GM23338 (cell line): ENCODE results near the gene RPL10. TPM values are rescaled to one million over a fixed set of nuclear protein-coding genes. Genes with fewer than 3 reads are reported as not detected.

Experiments used
- CREB1 ChIP-seq: fragments of 250-450 bp; sonication (Bioruptor Pico); IDR thresholded peaks from 2 replicates; pipeline ENCODE4 v1.5.0; 2020; ENCODE audit warnings: low read depth, mild to moderate bottlenecking, moderate library complexity
- CTCF ChIP-seq, 2 experiments: fragments of 200-600 bp in 1 of 2; sonication (generic) in 1 of 2; conservative IDR thresholded peaks; 2 replicates each; pipeline versions ENCODE4 v1.5.1 to v1.6.1; 2016 to 2017; ENCODE audit warnings: antibody characterized with exemption in 2 of 2, low read depth in 2 of 2, mild to moderate bottlenecking in 2 of 2, moderate library complexity in 1 of 2
- EZH2 ChIP-seq: fragments of 200-600 bp; sonication (generic); IDR thresholded peaks from one replicate; pipeline ENCODE4 v1.8.0; 2017; ENCODE audit warnings: antibody characterized with exemption, mild to moderate bottlenecking, low read depth; ENCODE audit not compliant: unreplicated experiment
- JUNB ChIP-seq: IDR thresholded peaks from one replicate; pipeline ENCODE4 v1.6.1; 2016; ENCODE audit warnings: antibody characterized with exemption; ENCODE audit not compliant: unreplicated experiment
- NANOG ChIP-seq: IDR thresholded peaks from 2 replicates; pipeline ENCODE4 v1.6.1; 2016; ENCODE audit warnings: antibody characterized with exemption, borderline replicate concordance
- POLR2AphosphoS5 ChIP-seq: IDR thresholded peaks from 2 replicates; pipeline ENCODE4 v1.6.1; 2016; ENCODE audit warnings: antibody characterized with exemption, low read depth
- STAT1 ChIP-seq: IDR thresholded peaks from one replicate; pipeline ENCODE4 v1.6.1; 2016; ENCODE audit warnings: antibody characterized with exemption; ENCODE audit not compliant: unreplicated experiment
- ZNF114 ChIP-seq: fragments of 250-450 bp; sonication (Bioruptor Pico); IDR thresholded peaks from 2 replicates; pipeline ENCODE4 v1.5.0; 2020; ENCODE audit warnings: mild to moderate bottlenecking, moderate library complexity
- ZNF331 ChIP-seq: fragments of 250-450 bp; sonication (Bioruptor Pico); IDR thresholded peaks from 2 replicates; pipeline ENCODE4 v1.5.0; 2020; ENCODE audit warnings: low read depth, mild to moderate bottlenecking, moderate library complexity
- ZNF462 ChIP-seq: fragments of 250-450 bp; sonication (Bioruptor Pico); IDR thresholded peaks from 2 replicates; pipeline ENCODE4 v1.5.0; 2020; ENCODE audit warnings: mild to moderate bottlenecking, moderate library complexity
- microRNA-seq: library from miRNA; unstranded; fragments of <30 nt; microRNA quantifications from one replicate; pipeline ENCODE4, GENCODE V29; 2017
- polyA plus RNA-seq: library from polyadenylated mRNA; unstranded; fragments of >200 nt; fragmentation: Nextera tagmentation; extraction: Ambion mirVana; gene quantifications from 2 replicates; pipeline ENCODE4 v1.2.1, GENCODE V29; 2016
- small RNA-seq: library from RNA; depleted of rRNA; stranded (forward); fragments of <200 nt; gene quantifications from one replicate; pipeline ENCODE3, GENCODE V24; 2014; ENCODE audit warnings: low replicate concordance
- total RNA-seq: library from RNA; depleted of rRNA; stranded (reverse); fragments of >200 nt; shearing (Covaris generic); gene quantifications from 2 replicates; pipeline ENCODE4 v1.2.3, GENCODE V29; 2014; rRNA removed
- TF ChIP-seq, protein P1 (sequence below): IDR thresholded peaks from one replicate; pipeline ENCODE4 v1.6.1; 2018; ENCODE audit warnings: antibody characterized with exemption; ENCODE audit not compliant: unreplicated experiment

RPL10 gene
- total and polyA plus RNA-seq, 2 experiments from 2014 or later = 1,696 to 4,929 TPM

- no peak for TF ChIP-seq ZNF462 (CRISPR knock-in tag)
- TF ChIP-seq ZNF114 = no peak
- TF ChIP-seq ZNF331 = no peak
- TF ChIP-seq NANOG = no peak
- TF ChIP-seq EZH2 = no peak
- no peak for TF ChIP-seq POLR2AphosphoS5
- no peak for TF ChIP-seq STAT1
- TF ChIP-seq JUNB = no peak
- no peak for TF ChIP-seq CTCF (conservative IDR thresholded peaks at IDR 0.05; ENCODE audit: low read depth in 2 of 2)
- TF ChIP-seq CREB1 (CRISPR knock-in tag) = no peak
- TF ChIP-seq, protein P1, sequence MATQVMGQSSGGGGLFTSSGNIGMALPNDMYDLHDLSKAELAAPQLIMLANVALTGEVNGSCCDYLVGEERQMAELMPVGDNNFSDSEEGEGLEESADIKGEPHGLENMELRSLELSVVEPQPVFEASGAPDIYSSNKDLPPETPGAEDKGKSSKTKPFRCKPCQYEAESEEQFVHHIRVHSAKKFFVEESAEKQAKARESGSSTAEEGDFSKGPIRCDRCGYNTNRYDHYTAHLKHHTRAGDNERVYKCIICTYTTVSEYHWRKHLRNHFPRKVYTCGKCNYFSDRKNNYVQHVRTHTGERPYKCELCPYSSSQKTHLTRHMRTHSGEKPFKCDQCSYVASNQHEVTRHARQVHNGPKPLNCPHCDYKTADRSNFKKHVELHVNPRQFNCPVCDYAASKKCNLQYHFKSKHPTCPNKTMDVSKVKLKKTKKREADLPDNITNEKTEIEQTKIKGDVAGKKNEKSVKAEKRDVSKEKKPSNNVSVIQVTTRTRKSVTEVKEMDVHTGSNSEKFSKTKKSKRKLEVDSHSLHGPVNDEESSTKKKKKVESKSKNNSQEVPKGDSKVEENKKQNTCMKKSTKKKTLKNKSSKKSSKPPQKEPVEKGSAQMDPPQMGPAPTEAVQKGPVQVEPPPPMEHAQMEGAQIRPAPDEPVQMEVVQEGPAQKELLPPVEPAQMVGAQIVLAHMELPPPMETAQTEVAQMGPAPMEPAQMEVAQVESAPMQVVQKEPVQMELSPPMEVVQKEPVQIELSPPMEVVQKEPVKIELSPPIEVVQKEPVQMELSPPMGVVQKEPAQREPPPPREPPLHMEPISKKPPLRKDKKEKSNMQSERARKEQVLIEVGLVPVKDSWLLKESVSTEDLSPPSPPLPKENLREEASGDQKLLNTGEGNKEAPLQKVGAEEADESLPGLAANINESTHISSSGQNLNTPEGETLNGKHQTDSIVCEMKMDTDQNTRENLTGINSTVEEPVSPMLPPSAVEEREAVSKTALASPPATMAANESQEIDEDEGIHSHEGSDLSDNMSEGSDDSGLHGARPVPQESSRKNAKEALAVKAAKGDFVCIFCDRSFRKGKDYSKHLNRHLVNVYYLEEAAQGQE = no peak
These were observed 52.1 kb downstream of the RPL10 start (continued) for GRCh38 chrX:154450312-154450711.

Small RNAs within 50 kb of the gene (microRNA-seq; reads per million reads assigned to microRNA genes)
- not detected for gene MIR6858

Small RNAs within 50 kb of the gene (small RNA-seq; reads per million reads assigned to genes)
- gene MIR6858 (not detected), gene SNORA70 (not detected)

Other genes with a start within 250 kb of the RPL10 start
- not detected in 2 replicates for gene OPN1MW, start 215.8 kb upstream of the RPL10 start, total RNA-seq
- not detected in 2 replicates for gene OPN1MW, start 215.8 kb upstream of the RPL10 start, polyA plus RNA-seq
- gene OPN1MW2, start 178.6 kb upstream of the RPL10 start, total RNA-seq = not detected in 2 replicates
- gene OPN1MW2, start 178.6 kb upstream of the RPL10 start, polyA plus RNA-seq = not detected in 2 replicates
- gene OPN1MW3, start 140.8 kb upstream of the RPL10 start, total RNA-seq = not detected in 2 replicates
- not detected in 2 replicates for gene OPN1MW3, start 140.8 kb upstream of the RPL10 start, polyA plus RNA-seq
- gene TEX28, start 103.3 kb upstream of the RPL10 start, total RNA-seq = not detected in 2 replicates
- not detected in 2 replicates for gene TEX28, start 103.3 kb upstream of the RPL10 start, polyA plus RNA-seq
- not detected in 2 replicates for gene TKTL1, start 102.6 kb upstream of the RPL10 start, total RNA-seq
- gene TKTL1, start 102.6 kb upstream of the RPL10 start, polyA plus RNA-seq = not detected in 2 replicates
- gene FLNA, start 23.7 kb upstream of the RPL10 start, total RNA-seq = 1,228 and 1,445 TPM in 2 replicates
- 579 and 629 TPM in 2 replicates for gene FLNA, start 23.7 kb upstream of the RPL10 start, polyA plus RNA-seq
- gene EMD, start 19.1 kb upstream of the RPL10 start, total RNA-seq = 76.0 and 78.6 TPM in 2 replicates
- 74.2 and 78.3 TPM in 2 replicates for gene EMD, start 19.1 kb upstream of the RPL10 start, polyA plus RNA-seq
- gene DNASE1L1, start 10.9 kb downstream of the RPL10 start, total RNA-seq = 16.0 and 16.1 TPM in 2 replicates
- gene DNASE1L1, start 10.9 kb downstream of the RPL10 start, polyA plus RNA-seq = 3.3 and 4.1 TPM in 2 replicates
- 36.0 and 43.3 TPM in 2 replicates for gene TAFAZZIN, start 13.2 kb downstream of the RPL10 start, total RNA-seq
- 24.1 and 26.1 TPM in 2 replicates for gene TAFAZZIN, start 13.2 kb downstream of the RPL10 start, polyA plus RNA-seq
- 52.1 and 53.4 TPM in 2 replicates for gene ATP6AP1, start 30.3 kb downstream of the RPL10 start, total RNA-seq
- gene ATP6AP1, start 30.3 kb downstream of the RPL10 start, polyA plus RNA-seq = 37.7 and 39.4 TPM in 2 replicates
- 95.9 and 96.1 TPM in 2 replicates for gene GDI1, start 38.8 kb downstream of the RPL10 start, total RNA-seq
- gene GDI1, start 38.8 kb downstream of the RPL10 start, polyA plus RNA-seq = 48.5 and 49.1 TPM in 2 replicates
- 20.9 and 23.9 TPM in 2 replicates for gene FAM50A, start 45.8 kb downstream of the RPL10 start, total RNA-seq
- gene FAM50A, start 45.8 kb downstream of the RPL10 start, polyA plus RNA-seq = 77.6 and 91.3 TPM in 2 replicates
- 5.4 and 7.0 TPM in 2 replicates for gene PLXNA3, start 59.9 kb downstream of the RPL10 start, total RNA-seq
- 2.7 and 4.1 TPM in 2 replicates for gene PLXNA3, start 59.9 kb downstream of the RPL10 start, polyA plus RNA-seq
- gene LAGE3, start 80.9 kb downstream of the RPL10 start, total RNA-seq = 60.3 and 71.0 TPM in 2 replicates
- 76.5 and 84.5 TPM in 2 replicates for gene LAGE3, start 80.9 kb downstream of the RPL10 start, polyA plus RNA-seq
- 39.0 and 43.7 TPM in 2 replicates for gene UBL4A, start 88.2 kb downstream of the RPL10 start, total RNA-seq
- gene UBL4A, start 88.2 kb downstream of the RPL10 start, polyA plus RNA-seq = 15.2 and 15.6 TPM in 2 replicates
- 9.5 and 17.6 TPM in 2 replicates for gene SLC10A3, start 92.3 kb downstream of the RPL10 start, total RNA-seq
- gene SLC10A3, start 92.3 kb downstream of the RPL10 start, polyA plus RNA-seq = 7.3 and 7.6 TPM in 2 replicates
- gene FAM3A, start 117.9 kb downstream of the RPL10 start, total RNA-seq = 14.0 and 16.5 TPM in 2 replicates
- gene FAM3A, start 117.9 kb downstream of the RPL10 start, polyA plus RNA-seq = 11.8 and 12.0 TPM in 2 replicates
- 66.2 and 66.7 TPM in 2 replicates for gene G6PD, start 148.5 kb downstream of the RPL10 start, total RNA-seq
- 14.3 and 14.4 TPM in 2 replicates for gene G6PD, start 148.5 kb downstream of the RPL10 start, polyA plus RNA-seq
- 13.5 and 14.9 TPM in 2 replicates for gene IKBKG, start 149.2 kb downstream of the RPL10 start, total RNA-seq
- 11.5 and 12.6 TPM in 2 replicates for gene IKBKG, start 149.2 kb downstream of the RPL10 start, polyA plus RNA-seq
- not detected in 2 replicates for gene CTAG1A, start 186.8 kb downstream of the RPL10 start, total RNA-seq
- not detected in 2 replicates for gene CTAG1A, start 186.8 kb downstream of the RPL10 start, polyA plus RNA-seq
- gene CTAG1B, start 220.9 kb downstream of the RPL10 start, total RNA-seq = not detected in 2 replicates
- gene CTAG1B, start 220.9 kb downstream of the RPL10 start, polyA plus RNA-seq = not detected in 2 replicates